NCI-H2171 treated with DMSO at 0.1 percent for 48 hours (cell line): ENCODE measurements around the gene GGCX.

ENCODE experiments used
- DNase-seq: peaks from one replicate; lab custom pipeline; 2025; lab: John Stamatoyannopoulos, UW

Gene GGCX

DNA sequence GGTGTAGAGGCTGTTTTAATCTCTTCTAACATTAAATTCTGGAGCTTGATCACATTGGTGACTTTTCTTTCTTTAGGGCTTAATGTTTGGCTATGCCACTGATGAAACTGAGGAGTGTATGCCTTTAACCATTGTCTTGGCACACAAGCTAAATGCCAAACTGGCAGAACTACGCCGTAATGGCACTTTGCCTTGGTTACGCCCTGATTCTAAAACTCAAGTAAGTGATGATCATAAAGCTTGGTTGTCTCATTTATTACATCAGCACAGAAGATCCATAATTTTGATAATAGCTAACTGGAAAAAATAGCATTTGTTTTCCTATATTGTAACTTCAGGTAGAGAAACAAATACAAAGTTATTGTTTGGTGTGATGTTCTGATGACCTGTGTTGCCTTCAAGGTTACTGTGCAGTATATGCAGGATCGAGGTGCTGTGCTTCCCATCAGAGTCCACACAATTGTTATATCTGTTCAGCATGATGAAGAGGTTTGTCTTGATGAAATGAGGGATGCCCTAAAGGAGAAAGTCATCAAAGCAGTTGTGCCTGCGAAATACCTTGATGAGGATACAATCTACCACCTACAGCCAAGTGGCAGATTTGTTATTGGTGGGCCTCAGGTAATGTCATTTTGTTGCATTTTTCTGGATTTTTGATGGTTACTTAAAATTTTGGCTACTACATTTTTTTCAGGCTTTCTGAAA is 19.4 kb downstream of the GGCX start:
- DNase-seq, result no peak

GRCh38 chr2:85541262-85541661 is 20.0 kb downstream of the GGCX start:
- no peak for DNase-seq

DNA sequence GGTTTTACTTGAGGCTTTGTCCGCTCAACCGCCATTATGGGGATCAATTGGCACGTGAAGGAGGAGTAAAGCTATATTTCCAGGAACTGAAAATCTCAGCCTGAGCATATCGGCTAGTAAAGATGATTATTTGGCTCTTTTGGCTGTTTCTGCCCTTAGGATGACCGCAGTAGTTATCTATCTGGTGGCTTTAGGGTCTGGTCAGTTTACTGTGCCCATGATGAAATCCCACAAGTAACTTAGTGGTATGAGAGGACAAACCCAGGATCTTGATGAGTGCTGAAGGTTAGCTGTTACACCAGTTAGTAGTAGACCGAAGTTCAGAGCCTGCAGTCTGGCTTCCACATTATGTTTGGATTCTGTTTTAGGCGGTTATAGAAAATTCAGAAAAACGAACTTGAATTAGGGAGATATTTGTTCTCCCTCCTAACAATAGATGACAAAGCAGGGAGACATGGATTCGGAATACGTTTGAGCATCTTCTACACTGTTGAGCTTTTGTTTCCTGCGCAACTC is 21.1 kb downstream of the GGCX start:
- DNase-seq, result no peak

DNA sequence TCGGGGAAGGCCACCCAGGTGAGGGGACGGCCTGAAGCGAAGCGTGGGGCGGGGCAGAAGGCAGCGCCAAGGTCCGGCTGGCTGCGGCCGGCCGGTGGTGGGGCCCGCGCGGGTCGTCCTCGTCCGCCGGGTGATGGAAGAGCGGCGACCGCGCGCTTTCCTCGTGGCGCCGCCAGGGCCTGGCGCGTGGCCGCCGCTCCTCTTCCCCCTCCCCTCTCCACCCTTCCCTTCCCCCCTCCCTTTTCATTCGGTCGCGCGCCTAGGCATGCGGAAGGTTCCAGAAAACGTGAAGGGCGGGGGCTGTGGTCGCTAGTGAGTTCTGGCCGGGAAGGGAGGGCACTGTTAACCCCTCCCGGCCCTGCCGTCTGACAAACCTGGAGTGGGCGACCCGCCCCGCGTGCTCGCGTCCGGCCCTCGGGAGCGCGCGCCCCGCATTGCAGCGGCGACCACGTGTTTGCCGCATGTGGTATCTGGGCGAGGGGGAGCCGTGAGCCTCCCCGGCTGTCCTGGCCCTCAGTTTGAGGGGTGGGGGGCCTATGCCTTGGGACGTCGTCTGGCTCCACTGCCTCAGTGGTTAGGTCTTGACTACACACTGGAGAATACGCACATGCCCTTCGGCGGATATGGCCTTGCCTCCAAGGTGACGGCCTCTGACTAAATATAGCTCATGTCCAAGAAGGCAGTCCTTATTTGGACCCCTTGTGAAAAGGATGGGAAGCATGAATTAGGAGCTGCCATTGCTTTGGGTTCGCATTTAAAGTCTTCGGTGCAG is 21.7 kb downstream of the GGCX start:
- peak; percentile 63 for DNase-seq

- peak; percentile 94 for DNase-seq
Measured at GRCh38 chr2:85538507-85539360, 22.6 kb downstream of the GGCX start, which contains the start of gene MAT2A. TSS of gene MAT2A (plus strand) at chr2:85539168. CDS start at chr2:85539288, 120 bp downstream.

GRCh38 chr2:85537600-85538506 is 23.4 kb downstream of the GGCX start:
- DNase-seq, result peak; percentile 71

- no peak for DNase-seq
Measured at GRCh38 chr2:85536479-85536878, 24.8 kb downstream of the GGCX start.

DNA sequence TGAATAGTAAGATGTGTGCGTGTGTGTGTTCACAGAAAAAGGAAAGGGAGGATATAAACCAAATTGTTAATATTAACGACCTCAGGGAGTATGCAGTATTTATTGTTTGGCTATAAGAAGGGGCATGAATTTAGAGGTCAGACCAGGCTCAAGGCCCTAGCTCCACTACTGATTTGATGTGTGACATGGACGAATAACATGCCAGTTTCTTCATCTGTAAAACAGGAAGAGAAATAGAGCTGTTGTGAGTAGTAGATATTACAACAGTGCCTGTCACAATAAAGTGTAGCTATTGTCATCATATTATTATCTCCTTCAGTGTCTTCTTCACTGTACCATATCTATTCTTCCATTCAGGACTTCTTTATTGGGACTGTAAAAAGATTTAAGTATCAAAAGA is 26.4 kb downstream of the GGCX start:
- no peak for DNase-seq

DNA sequence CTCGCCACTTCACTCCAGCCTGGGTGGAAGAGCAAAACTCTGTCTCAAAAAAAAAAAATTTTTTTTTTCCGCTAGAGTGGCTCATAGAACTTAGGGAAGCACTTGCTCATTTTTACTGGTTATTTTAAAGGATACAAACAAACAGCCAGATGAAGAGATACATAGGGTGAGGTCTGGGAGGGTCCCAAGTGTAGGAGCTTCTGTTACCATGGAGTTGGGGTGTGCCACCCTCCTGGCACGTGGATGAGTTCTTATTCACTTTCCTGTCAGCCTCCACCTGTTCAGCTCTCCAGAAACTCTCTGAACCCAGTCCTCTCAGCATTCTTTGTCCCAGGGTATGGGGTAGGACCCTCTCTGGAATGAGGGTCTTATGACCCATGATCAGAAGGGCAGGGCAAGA is 27.2 kb downstream of the GGCX start:
- DNase-seq, result no peak

GRCh38 chr2:85531589-85531988 is 29.7 kb downstream of the GGCX start:
- DNase-seq, result no peak

GRCh38 chr2:85529809-85530208 is 31.5 kb downstream of the GGCX start:
- DNase-seq, result no peak

- DNase-seq, result no peak
Measured at GRCh38 chr2:85528355-85528754, 32.9 kb downstream of the GGCX start.

- DNase-seq, result no peak
Measured at GRCh38 chr2:85527787-85528186, 33.5 kb downstream of the GGCX start.

GRCh38 chr2:85525567-85525966 is 35.7 kb downstream of the GGCX start:
- DNase-seq, result no peak

- DNase-seq, result no peak
Measured at GRCh38 chr2:85525029-85525428, 36.3 kb downstream of the GGCX start.

DNA sequence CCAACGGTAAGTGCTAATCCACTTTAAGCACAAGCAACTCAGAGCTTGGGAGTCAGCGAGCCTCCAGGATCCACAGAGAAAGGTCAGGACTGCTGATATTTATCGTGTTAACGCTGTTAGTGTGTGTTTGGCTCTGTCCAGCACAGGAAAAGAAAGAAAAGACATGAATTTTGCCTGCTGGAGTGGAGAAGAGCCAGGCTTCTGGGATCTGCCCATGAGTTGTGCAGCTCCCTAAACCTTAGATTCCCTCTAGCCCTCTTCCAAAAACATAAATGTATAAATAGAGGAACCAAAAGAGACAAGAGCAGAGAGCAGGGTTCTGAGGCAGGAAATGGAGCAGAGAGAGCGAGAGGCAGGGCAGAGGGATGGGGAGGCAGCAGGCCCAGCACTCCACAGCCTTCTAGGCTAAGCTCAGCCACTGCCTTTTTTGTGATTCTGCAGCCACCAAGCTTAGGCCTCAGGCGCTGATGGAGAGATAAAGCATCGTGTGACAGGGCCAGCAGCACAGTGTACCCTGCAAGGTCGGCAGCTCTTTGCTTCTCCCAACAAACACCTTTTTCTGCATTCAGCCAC is 36.9 kb downstream of the GGCX start:
- no peak for DNase-seq

DNA sequence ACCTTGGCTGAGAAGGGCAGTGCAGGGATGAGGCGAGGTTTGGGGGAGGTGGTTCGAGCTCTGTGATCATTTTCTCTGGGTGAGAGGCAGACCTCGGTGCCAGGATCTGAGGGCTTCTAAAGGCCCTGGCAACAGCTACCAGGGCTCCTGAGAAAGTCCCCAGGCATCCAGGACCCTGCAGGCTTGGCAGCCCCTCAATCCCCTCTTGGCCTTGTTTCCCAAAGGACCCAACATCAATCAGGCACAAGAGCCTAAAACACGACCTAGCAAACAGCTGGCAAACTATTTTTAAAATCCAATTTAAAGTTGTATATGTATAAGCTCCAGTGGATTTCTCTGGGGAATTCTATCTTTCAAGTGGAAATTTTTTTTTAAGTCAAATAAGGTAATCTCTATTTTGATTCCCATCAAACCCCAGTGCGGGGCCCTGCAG is 37.4 kb downstream of the GGCX start:
- DNase-seq, result no peak

DNA sequence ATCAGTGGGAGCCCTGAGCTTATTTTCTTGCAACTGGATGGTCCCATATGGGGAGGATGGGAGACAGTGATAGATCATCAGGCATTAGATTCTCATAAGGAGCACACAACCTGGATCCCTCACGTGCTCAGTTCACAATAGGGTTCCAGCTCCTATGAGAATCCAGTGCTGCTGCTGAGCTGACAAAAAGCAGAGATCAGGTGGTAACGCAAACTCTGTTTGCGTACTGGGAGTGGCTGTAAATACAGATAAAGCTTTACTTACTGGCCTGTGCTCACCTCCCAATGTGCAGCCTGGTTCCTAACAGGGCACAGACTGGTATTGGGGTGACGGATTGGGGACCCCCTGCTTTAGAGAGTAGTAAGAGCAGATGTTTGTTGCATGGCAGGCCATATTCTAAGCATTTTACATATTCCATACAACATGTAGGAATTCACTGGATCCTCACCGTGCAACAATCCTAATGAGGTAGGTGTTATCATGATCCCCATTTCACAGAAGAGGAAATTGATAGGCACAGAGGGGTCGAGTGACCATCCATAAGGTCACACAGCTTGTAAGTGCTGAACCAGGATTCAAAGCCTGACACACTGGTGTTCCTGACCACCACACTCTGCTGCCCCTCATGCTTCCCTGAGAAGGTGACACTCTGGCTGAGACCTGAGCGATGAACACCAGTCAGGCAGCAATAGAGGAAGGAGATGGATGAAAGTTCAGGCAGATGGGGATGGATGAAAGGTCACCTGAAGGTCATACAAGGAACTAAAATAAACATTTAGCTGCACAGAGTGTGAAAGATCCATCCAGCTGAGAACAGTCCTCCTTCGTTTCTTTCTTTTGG is 38.0 kb downstream of the GGCX start:
- DNase-seq, result no peak

DNA sequence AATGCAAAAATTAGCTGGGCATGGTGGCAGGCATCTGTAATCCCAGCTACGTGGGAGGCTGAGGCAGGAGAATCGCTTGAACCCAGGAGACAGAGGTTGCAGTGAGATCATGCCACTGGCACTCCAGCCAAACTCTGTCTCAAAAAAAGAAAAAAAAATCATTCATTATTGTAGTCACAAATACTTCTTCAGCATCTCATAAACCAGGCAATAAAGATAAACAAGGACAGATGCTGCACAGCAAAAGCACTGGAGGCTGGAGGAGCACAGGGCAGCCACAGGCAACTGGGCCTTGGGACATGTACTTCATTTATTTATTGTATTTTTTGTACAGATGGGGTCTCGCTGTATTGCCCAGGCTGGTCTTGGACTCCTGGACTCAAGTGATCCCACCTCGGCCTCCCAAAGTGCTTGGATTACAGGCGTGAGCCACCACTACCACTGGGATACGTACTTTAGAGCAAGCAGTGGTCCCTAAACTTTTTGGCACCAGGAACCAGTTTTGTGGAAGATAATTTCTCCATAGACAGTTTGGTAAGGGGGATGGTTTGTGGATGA is 39.1 kb downstream of the GGCX start:
- no peak for DNase-seq
